GM21390 (cell line): ENCODE results near the gene IRF2BPL.

ENCODE experiments used
- ATAC-seq: cut with Tn5 transposase; IDR thresholded peaks from one replicate; pipeline ENCODE4 v1.9.1; 2021; ENCODE audit not compliant: unreplicated experiment

The IRF2BPL gene

GRCh38 chr14:77055306-77055705, 26.8 kb upstream of the IRF2BPL start:
- ATAC-seq = no peak

- peak; percentile 51 for ATAC-seq
Observed at GRCh38 chr14:77053046-77053841, 24.7 kb upstream of the IRF2BPL start.

DNA sequence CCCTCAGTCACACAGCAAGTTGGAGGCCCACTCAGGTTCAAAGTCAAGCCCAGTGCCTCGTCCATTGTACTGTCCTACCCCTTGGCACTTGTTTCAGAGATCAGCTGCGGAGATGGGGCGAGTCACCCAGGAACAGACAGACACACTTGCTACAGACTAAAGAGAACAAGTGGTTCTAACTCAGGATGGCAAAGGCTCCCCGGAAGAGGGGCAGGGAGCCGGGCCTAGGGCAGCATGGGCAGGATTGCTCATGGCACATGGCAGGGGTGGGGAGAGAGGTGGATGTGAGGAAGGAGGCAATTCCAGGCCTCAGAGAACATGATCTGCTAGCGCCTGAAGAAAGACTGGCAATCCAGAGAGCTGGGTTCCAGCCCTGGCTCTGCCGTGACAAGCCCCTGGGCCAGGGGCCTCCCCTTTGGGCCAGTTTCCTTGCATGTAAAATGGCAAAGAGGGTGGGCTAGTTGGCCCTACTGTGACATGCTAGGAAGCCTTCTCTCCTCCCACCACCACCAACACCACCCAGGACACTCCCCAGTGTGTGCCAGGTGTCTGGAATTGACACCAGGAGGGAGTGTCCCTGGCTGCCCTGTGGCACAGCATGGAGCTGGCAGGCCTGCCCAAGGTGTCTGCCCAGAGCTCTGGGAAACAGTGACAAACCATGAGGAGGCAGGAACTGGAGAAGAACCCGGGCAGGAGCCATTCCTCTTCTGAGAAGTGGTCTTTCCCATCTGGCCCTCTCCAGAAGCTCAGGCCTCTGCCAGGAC, 24.0 kb upstream of the IRF2BPL start:
- ATAC-seq = no peak

- ATAC-seq = no peak
Observed at GRCh38 chr14:77051116-77051515, 22.6 kb upstream of the IRF2BPL start.

DNA sequence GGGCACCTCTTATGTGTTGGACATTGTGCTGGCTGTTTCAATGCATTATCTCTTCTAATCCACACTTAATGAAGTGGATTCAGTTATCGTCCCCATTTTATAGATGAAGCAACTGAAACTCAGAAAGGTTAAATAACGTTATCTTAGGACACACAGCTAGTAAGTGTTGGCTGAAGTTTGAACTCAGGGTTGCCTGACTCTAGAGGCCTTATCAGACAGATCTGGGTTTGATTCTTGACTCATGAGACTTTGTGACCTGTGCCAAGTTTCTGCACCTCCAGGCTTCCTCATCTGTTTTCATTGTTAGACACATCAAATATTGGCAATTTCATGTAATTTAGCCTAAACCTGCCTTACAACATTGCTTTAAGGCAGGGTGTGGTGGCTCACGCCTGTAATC, 18.2 kb upstream of the IRF2BPL start:
- no peak for ATAC-seq

GRCh38 chr14:77045238-77046162, 17.0 kb upstream of the IRF2BPL start:
- ATAC-seq = no peak

GRCh38 chr14:77044783-77045237, 16.3 kb upstream of the IRF2BPL start:
- no peak for ATAC-seq

DNA sequence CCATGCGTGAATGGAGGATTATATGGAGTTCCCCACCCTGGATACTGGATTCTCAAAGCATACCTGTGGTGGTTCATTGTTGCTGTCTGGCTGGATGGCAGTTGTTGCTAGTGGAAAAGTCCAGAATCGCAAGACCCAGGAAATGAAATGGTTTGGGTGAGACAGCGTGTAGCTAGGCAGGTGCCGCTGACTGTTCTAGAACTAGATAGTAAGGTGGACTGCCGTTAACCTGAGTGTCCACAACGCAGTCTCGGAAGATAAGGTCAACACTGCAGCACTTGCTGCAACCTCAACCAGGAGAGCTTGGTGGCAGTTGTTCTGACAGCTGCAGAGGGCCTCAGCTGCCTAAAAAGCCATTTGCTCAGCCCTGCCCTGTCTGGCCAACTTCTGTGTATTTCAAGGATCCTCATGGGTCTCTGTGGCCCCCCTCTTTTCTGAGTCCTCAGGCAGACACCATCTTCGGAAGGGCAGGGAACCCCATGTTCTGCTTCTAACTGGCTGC, 15.5 kb upstream of the IRF2BPL start:
- ATAC-seq = no peak

DNA sequence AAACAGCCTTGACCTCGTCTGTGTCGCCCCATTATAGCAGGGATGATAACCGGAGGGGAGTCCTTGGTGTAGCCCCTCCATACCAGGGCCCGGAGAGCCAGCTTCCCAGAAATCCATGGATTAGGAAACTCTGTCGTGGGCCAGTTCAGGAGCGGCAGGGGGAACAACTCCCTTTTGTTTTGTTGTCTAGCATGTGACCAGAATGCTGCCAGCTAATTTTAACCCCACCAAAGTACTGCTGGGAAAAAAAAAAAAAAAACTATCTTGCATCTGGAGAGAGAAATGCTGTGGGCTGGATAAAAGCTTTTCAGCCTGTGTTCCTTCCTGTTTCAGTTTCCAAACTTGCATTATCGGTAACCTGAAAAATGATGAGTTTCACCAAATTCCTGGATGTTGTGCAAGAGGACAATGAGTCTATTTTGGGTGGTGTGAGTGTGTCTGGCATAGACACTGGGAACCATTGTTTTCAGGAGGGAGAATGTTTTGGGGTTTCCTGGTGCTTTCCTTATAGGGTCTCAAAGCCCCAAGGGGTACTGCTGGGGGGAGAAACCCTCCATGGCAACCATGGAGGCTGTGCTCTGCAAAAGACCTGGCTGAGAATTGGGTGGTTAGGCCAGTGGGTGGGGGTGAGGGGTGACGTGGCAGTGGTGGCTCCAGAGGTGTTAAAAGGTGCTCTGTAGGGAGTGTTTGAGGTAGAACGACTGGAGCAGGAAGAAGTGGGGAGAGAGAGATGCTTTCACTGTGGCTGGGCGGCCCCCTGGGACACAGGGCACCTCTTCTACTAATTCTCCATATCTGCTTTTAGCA, 14.9 kb upstream of the IRF2BPL start:
- ATAC-seq = no peak

DNA sequence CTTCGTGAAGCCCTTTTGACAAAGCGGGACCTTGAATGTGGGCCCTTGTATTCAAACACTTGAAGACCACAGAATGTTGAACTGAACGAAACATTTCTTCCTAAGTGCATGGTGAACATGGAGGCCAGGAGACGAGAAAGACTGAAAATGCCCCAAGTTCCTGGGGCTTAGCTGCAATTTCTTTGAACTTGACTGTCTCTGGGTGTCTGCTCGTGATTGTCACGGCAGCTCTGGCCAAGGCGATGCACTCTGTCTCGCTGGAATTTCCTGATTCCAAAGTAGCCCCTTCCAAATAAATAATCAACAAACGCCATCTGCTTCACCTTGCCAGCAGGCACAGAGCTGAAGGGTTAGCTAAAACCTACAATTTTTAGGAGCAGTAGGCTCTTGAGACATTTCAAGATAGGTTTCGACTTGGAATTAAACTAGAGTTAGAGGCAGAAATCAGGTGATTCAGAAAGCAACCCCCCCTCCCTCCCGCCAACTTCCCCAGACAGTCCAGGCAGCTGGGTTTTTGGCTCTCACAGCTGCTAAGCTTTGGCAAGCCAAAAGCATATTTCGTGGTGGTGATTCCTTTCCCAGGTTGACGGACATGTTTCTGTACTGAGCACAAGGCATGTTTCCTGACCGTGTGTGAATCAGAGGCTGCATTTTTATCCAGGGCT, 13.5 kb upstream of the IRF2BPL start:
- ATAC-seq = no peak

GRCh38 chr14:77040741-77041653, 12.5 kb upstream of the IRF2BPL start:
- peak; percentile 17 for ATAC-seq

- ATAC-seq = peak; percentile 61
Observed at GRCh38 chr14:77040059-77040740, 11.7 kb upstream of the IRF2BPL start.

GRCh38 chr14:77039285-77040058, 11.0 kb upstream of the IRF2BPL start:
- ATAC-seq = no peak

DNA sequence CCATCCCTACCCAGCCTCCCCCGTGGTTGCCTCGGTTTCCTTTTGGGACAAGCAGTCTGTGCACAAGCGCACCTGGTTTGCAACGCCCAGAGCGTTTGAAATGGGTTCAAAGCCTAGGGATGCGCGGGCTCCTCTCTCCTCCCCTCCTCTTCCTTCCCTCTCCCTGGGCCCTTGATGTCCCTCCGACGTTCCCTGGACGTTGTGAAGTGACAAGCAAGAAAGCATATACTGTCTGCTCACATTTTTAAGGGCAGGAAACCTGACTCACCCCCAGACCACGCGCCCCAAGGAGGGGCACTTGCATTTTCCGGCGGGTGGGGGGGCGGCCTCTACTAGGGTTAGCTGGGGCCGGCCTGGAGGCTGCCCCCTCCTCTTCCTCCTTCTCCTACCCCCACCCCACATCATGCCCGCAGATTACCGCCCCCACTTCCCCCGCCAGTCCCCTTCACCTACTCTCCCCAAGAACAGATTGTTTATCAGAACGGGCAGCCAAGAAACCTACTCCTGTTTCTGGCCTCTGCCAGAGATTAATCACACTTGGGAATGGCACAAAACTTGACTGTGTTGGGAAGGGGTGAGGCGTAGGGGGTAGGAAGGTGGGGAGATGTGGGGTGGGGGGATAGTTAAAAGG, 9.5 kb upstream of the IRF2BPL start:
- no peak for ATAC-seq

DNA sequence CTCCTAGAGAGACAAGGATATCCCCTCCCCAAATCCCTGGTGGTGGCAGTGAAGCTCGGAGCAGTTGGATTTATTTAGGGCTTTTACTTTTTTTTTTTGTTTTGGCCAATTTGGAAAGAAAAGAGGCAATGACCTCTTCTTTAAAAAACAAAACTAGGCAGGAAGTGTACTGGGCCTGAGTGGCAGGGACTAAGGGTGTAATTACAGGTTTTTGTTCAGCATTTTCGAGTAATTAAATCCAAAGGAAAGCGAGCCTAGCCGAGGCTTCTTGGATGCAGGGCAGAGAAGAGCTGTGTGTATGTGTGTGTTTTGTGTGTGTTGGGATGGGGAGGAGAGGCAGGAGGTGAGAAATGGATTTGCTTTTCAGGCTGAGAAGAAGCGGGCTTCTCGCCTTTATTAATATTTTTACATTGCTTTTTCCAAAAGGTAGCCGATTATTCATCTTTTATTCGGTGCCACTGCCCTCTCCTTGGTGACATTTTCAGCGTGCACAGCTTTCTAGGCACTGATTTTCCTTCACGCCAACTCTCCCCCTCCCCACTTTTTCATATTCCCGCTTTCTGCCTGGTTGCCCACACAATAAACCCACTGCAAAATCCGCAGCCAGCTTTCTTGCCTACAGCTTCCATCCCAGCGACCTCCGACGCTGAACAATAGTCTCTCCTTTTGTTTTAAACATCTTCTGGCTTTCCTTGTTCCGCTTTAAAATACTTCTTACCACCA, 8.9 kb upstream of the IRF2BPL start:
- ATAC-seq = no peak
